T-helper 1 cell treated with Interleukin-12 subunit alpha and Interleukin-12 subunit beta and Interleukin-4 antibody, amounts not matched to agents 30 ng/mL and 1 ng/mL, for 36 hours (primary cell): Measurements from ENCODE around the gene TXNDC2. TPM values are rescaled to one million over a fixed set of nuclear protein-coding genes. Genes with fewer than 3 reads are reported as not detected.

ENCODE experiments used
- intact Hi-C: fragments of 100-400 bp; cut with micrococcal nuclease; formaldehyde crosslinking; loops from one replicate; pipeline ENCODE4 v1.15.1; 2024
- total RNA-seq: library from RNA; stranded (reverse); gene quantifications from 2 replicates; pipeline ENCODE4 v1.2.3, GENCODE V29; 2022

The TXNDC2 gene
- total RNA-seq, 1 donor from 2014 or later = not detected

DNA sequence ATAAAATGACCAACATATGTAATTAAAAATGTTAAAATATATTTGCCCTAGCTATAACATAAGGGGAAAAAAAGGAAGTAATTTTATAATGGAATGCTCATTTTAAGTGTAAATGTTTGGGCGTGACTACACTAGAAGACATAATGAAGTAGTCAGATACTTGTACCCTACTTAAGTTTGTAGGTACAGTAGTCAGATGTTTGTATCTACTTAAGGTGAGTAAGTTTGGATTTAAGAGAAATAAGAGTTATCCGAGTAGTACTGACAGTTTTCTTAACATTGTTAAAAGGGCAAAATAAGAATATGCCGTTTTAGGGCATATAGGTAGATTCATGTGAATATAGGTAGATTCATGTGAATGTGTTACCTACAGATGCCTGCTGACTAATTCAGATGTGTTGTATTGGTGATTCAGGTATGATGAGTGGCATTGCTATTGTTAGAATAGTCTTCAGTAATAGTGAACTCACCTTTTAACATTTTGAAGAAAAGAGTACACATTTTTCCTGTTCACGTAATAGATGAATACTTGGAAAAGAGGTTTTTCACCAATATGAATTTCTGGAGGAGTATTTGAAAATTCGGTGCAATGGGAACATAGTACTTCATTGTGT lies 43.0 kb downstream of the TXNDC2 start:
- intact Hi-C loops = no loop called here

DNA sequence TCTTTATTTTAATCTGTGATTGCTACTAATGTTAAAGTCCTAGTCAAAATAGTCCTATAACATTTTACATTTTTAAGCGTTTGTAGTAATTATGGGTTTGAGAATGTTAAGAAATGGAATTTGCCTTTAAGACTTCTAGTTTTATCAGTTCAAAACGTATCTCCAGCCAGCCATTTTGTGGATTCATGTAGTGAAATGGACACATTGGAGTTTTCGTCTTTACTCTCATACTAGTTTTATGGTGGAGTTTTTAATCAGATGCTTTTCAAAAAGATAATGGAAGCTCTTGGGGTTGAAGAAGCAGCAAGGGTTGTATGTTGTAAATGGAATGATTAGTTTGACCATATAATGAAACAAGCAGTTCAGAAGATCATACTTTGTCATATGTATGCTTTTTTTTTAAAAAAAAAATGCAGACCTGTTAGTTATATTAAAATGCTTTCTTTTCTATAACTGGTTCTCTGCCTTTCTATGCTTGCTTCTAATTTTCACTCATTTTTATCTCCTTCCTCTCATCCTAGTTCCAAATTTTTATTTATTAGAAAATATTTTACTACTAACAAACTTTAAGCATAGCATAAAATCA lies 44.6 kb downstream of the TXNDC2 start:
- intact Hi-C loops = no loop called here

DNA sequence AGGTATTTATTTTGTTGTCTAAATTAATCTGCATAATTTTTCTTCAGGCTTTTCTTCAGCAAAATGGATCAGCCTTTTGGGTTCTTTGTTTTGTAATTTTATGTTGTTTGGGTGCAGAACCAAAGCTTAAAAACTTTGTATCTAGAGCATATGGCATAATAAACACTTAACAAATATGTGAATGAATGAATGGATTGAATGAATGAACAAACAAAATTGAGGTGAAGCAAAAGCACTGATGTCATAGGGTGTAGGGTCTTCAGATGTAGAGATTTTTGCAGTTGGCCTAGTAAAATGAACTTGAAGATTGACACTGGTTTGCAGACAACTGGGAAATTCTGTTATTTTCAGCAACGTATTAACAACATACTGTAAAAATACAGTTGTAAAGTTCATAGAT lies 45.4 kb downstream of the TXNDC2 start:
- intact Hi-C loops = no loop called here

DNA sequence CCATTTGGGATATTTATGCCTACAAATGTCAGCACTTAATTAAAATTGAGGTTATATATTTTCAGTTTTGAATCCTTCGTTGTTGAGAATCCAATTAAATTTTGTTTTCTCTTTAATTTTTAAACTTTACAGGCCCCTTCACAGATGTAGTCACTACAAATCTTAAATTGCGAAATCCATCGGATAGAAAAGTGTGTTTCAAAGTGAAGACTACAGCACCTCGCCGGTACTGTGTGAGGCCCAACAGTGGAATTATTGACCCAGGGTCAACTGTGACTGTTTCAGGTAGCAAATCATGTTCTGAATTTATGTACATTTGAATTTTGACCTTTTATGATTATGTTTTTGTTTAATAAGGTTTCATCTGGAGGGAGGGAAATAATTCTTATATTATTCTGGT lies 45.9 kb downstream of the TXNDC2 start:
- intact Hi-C loops = no loop called here

DNA sequence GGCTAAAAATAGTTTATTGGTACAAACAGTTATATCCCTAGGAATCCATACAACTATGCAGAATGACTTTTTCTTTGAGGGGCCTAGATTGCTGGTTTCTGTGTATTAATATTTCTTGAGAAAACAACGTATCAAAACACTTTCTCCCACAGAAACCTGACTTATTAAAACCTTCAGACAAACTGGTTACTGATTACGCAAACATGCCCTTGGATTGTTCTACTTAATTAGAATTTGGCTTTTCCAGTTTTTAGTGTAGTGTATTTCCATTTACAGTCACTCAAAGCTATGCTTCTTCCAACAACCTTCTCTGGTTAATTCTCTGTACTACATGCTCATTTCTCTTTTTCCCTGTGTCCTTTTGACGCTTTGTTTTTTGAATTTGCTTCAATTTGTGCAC lies 48.1 kb downstream of the TXNDC2 start:
- intact Hi-C loops = no loop called here

DNA sequence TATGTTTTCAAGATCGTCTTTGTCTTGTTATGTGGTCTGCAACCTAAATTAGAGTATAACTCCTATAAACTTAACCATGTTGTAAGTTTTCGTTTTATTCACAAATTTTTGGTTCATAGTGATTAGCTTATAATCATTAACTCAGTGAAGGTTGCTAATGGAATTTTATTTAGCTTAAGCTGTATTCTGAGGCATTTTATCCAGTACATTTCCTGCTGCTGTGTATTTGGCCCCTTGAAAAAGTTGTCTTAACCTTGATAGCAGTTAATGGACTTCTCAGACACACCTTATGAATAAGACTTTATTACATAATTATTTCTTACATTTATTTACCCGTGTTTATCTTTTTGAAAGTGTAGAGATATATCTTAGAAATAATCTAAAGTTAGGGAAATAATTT lies 48.5 kb downstream of the TXNDC2 start:
- intact Hi-C loops = no loop called here

Other genes starting within 250 kb of the TXNDC2 start
- gene RAB31, start 177.7 kb upstream of the TXNDC2 start, total RNA-seq = 0.34 and 0.66 TPM in 2 replicates
- 139 and 147 TPM in 2 replicates for gene VAPA, start 28.0 kb downstream of the TXNDC2 start, total RNA-seq